CD14-positive monocyte (primary cell): ENCODE data around the gene CCNY. TPM values are rescaled to one million over a fixed set of nuclear protein-coding genes. Genes with fewer than 3 reads are reported as not detected.

Experiments used
- DNase-seq, 3 donors: peaks; one replicate each; pipeline ENCODE4 v3.0.0-alpha.2; 2011 to 2022
- H2AFZ ChIP-seq: 2 replicates; pipeline ENCODE4 v1.6.0; 2012; ENCODE audit warnings: mild to moderate bottlenecking, low read depth, low read length, inconsistent platforms; ENCODE audit not compliant: insufficient read depth, poor library complexity, severe bottlenecking
- H3K27ac ChIP-seq, 2 donors: 1 replicate in 1 of 2; 2 replicates in 1 of 2; pipeline ENCODE4 v1.5.1; 2012 to 2013; ENCODE audit warnings: low read length in 2 of 2, control low read depth in 1 of 2, inconsistent platforms in 1 of 2, low read depth in 1 of 2, mild to moderate bottlenecking in 1 of 2
- H3K27me3 ChIP-seq, 2 donors: one replicate each; pipeline versions ENCODE4 v1.6.0 to v1.6.1; 2011 to 2013; ENCODE audit warnings: low read length in 2 of 2; ENCODE audit not compliant: control insufficient read depth in 2 of 2, insufficient read depth in 2 of 2
- H3K36me3 ChIP-seq, 2 donors: replicated peaks in 1 of 2; 1 replicate in 1 of 2; 2 replicates in 1 of 2; pipeline versions ENCODE4 v1.5.1 to v1.6.1; 2012 to 2013; ENCODE audit warnings: low read length in 2 of 2, control low read depth in 1 of 2, inconsistent platforms in 1 of 2, mild to moderate bottlenecking in 1 of 2; ENCODE audit not compliant: insufficient read depth in 2 of 2, control insufficient read depth in 1 of 2
- H3K4me1 ChIP-seq, 2 donors: 1 replicate in 1 of 2; 2 replicates in 1 of 2; pipeline versions ENCODE4 v1.5.1 to v1.6.1; 2012 to 2013; ENCODE audit warnings: low read length in 2 of 2, control low read depth in 1 of 2, inconsistent platforms in 1 of 2, mild to moderate bottlenecking in 1 of 2, moderate library complexity in 1 of 2; ENCODE audit not compliant: insufficient read depth in 2 of 2, control insufficient read depth in 1 of 2
- H3K4me2 ChIP-seq: replicated peaks from 2 replicates; pipeline ENCODE3; 2012; ENCODE audit warnings: low read length, moderate library complexity, mild to moderate bottlenecking; ENCODE audit not compliant: poor library complexity, severe bottlenecking; ENCODE audit errors: extremely low read depth
- H3K4me3 ChIP-seq, 3 experiments: fragments of 200-600 bp in 1 of 3; sonication (generic) in 1 of 3; replicated peaks in 1 of 3; 1 replicate in 2 of 3; 2 replicates in 1 of 3; pipeline ENCODE4 v1.5.1; 2011 to 2013; ENCODE audit warnings: low read length in 3 of 3, mild to moderate bottlenecking in 3 of 3, control low read depth in 2 of 3, low read depth in 2 of 3, inconsistent platforms in 1 of 3, moderate library complexity in 1 of 3
- H3K79me2 ChIP-seq: 2 replicates; pipeline ENCODE4 v1.6.0; 2012; ENCODE audit warnings: mild to moderate bottlenecking, control low read depth, inconsistent platforms, low read length, moderate library complexity; ENCODE audit not compliant: insufficient read depth
- H3K9ac ChIP-seq: 2 replicates; pipeline ENCODE4 v1.6.0; 2017; ENCODE audit warnings: low read length, mild to moderate bottlenecking; ENCODE audit not compliant: insufficient read depth, poor library complexity, severe bottlenecking
- H3K9me3 ChIP-seq, 2 donors: replicated peaks in 1 of 2; 1 replicate in 1 of 2; 2 replicates in 1 of 2; pipeline versions ENCODE4 v1.5.1 to v1.6.1; 2012 to 2013; ENCODE audit warnings: low read length in 2 of 2, control low read depth in 1 of 2; ENCODE audit not compliant: control insufficient read depth in 1 of 2, insufficient read depth in 1 of 2
- H4K20me1 ChIP-seq: 2 replicates; pipeline ENCODE4 v1.6.0; 2012; ENCODE audit warnings: mild to moderate bottlenecking, low read length, control low read depth, moderate library complexity; ENCODE audit not compliant: insufficient read depth
- H3K27ac Mint-ChIP-seq, 7 donors: one replicate each; pipeline ENCODE4 v1.8.0; 2020; ENCODE audit warnings: mild to moderate bottlenecking in 7 of 7, mixed read lengths in 7 of 7, moderate library complexity in 6 of 7, inconsistent platforms in 2 of 7
- H3K27me3 Mint-ChIP-seq, 3 donors: one replicate each; pipeline ENCODE4 v1.8.0; 2021 to 2022; ENCODE audit warnings: low read depth in 3 of 3, mild to moderate bottlenecking in 3 of 3, mixed read lengths in 3 of 3, moderate library complexity in 3 of 3, inconsistent platforms in 1 of 3
- H3K36me3 Mint-ChIP-seq, 2 donors: one replicate each; pipeline ENCODE4 v1.8.0; 2020; ENCODE audit warnings: mixed read lengths in 2 of 2, inconsistent platforms in 1 of 2, mild to moderate bottlenecking in 1 of 2
- H3K4me1 Mint-ChIP-seq: one replicate; pipeline ENCODE4 v1.8.0; 2020; ENCODE audit warnings: mild to moderate bottlenecking, mixed read lengths
- H3K4me3 Mint-ChIP-seq, 2 donors: one replicate each; pipeline ENCODE4 v1.8.0; 2020; ENCODE audit warnings: mild to moderate bottlenecking in 2 of 2, mixed read lengths in 2 of 2, moderate library complexity in 1 of 2
- H3K9me3 Mint-ChIP-seq, 7 donors: one replicate each; pipeline ENCODE4 v1.8.0; 2020 to 2022; ENCODE audit warnings: mixed read lengths in 7 of 7, mild to moderate bottlenecking in 6 of 7, moderate library complexity in 6 of 7, inconsistent platforms in 2 of 7
- WGBS: methylation state at CpG from one replicate; pipeline ENCODE4 v1.1.5; 2013; ENCODE audit warnings: missing lambda C conversion rate; ENCODE audit not compliant: insufficient coverage; 5-methylcytosine and 5-hydroxymethylcytosine counted together
- intact Hi-C, 2 donors: fragments of 100-400 bp; cut with micrococcal nuclease; formaldehyde crosslinking; loops; one replicate each; pipeline versions ENCODE4 v1.15.0 to v1.15.1; 2023
- polyA plus RNA-seq, 3 donors: library from polyadenylated mRNA; depleted of rRNA in 1 of 3; unstranded in 2 of 3; stranded (reverse) in 1 of 3; fragments of 300-500 nt in 2 of 3; fragments of >200 nt in 1 of 3; fragmentation: Illumina TruSeq in 2 of 3; gene quantifications; 1 replicate in 2 of 3; 2 replicates in 1 of 3; pipeline ENCODE4 v1.2.3, GENCODE V29; 2012 to 2021
- TF ChIP-seq, protein P1 (sequence below): fragments of 200-600 bp; IDR thresholded peaks from one replicate; pipeline ENCODE4 v1.8.0; 2022; ENCODE audit warnings: antibody characterized with exemption, mild to moderate bottlenecking

Gene CCNY
- polyA plus RNA-seq, 3 donors, result 39.9 to 116 (median 64.8) TPM

DNA sequence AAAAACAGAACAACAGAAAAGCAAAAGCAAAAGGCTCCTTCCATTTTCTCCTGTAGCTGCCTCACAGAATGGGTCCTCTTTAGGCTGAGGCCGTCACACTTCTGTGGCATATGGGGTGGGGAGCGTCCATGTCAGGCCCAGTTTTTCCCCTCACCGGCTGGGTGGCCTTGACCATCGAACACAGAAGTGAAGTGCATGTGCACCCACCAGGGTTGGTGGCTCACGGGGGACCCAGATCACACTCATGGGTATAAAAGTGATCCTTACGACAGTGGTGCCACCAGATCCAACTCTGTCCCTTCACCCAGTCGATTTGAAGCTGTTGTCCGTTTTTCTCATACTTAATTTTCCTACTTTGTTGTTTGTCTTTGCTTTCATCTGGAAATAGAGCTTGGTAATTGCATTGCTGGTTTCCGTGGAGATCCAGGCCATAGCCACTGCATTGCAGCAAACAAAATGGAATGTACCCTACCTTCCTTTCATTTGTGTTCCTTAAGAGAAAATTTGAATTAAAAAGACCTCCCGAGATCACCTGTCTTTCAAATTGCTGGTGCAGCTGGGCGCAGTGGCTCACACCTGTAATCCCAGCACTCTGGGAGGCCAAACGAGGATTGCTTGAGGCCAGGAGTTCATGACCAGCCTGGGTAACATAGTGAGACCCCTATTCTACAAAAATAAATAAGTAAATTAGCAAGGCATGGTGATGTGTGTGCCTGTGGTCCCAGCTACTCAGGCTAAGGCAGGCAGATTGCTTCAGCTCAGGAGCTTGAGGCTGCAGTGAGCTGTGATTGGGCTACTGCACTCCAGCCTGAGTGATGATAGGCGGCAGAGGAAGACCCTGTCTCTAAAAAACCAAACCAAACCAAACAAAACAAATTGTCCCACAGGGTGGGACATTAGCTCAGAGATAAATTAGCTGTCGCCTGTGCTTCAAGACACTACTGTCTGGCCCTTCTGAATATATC lies 258.1 kb downstream of the CCNY start:
- Histone ChIP-seq H3K4me1 (no peaks in the 10 kb centered on the region), H3K27ac (no peak overlapping the region), H3K9ac (no peak overlapping the region), H3K36me3 (no peaks in the 10 kb centered on the region), H3K9me3 (peaks cover 19 to 25% of the 10 kb centered on the region in 2 donors), H3K4me2 (no peak overlapping the region), H3K79me2 (no peaks in the 10 kb centered on the region), H3K27me3 (no peaks in the 10 kb centered on the region), H4K20me1 (no peaks in the 10 kb centered on the region), H3K4me3 (no peak overlapping the region), H2AFZ (no peak overlapping the region)
- Mint-ChIP-seq H3K4me1 (peaks cover 2% of the 10 kb centered on the region), H3K36me3 (no peaks in the 10 kb centered on the region), H3K4me3 (no peak overlapping the region), H3K27me3 (peaks cover 4 to 7% (median 6%) of the 10 kb centered on the region in 3 donors), H3K27ac (peak overlapping the region in 1 of 7 donors; percentile 10), H3K9me3 (peaks cover 12 to 54% (median 24%) of the 10 kb centered on the region in 7 donors)
- DNase-seq, result no peak
- WGBS, result 83% methylated on average over 8 of the region's 14 CpGs
- intact Hi-C loops, result no loop called here
- TF ChIP-seq, protein P1, sequence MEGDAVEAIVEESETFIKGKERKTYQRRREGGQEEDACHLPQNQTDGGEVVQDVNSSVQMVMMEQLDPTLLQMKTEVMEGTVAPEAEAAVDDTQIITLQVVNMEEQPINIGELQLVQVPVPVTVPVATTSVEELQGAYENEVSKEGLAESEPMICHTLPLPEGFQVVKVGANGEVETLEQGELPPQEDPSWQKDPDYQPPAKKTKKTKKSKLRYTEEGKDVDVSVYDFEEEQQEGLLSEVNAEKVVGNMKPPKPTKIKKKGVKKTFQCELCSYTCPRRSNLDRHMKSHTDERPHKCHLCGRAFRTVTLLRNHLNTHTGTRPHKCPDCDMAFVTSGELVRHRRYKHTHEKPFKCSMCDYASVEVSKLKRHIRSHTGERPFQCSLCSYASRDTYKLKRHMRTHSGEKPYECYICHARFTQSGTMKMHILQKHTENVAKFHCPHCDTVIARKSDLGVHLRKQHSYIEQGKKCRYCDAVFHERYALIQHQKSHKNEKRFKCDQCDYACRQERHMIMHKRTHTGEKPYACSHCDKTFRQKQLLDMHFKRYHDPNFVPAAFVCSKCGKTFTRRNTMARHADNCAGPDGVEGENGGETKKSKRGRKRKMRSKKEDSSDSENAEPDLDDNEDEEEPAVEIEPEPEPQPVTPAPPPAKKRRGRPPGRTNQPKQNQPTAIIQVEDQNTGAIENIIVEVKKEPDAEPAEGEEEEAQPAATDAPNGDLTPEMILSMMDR, result no peak

DNA sequence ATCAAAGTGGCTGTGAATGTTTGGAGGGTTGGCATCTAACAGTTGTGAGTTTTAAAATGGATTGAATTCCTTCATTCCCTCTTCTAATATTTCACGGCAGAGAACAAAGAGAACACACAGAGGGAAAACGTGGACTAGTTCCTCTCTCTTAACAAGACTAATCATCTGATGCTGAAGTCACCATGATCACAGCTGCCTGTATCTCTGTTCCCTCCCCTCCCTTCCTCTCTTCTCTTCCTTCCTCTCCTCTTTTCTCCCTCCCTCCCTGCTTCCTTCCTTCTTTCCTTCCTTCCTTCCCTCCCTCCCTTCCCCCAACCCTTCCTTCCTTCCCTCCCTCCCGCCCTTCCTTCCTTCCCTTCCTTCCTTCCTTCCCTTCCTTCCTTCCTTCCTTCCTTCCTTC lies 258.8 kb downstream of the CCNY start:
- peaks cover 12 to 56% (median 25%) of the 10 kb centered on the region in 7 donors for H3K9me3 Mint-ChIP-seq
- H2AFZ ChIP-seq, result no peak overlapping the region
- 64% methylated on average over 2 of the region's 3 CpGs for WGBS
- intact Hi-C loops, result no loop called here
- H3K79me2 ChIP-seq, result no peaks in the 10 kb centered on the region
- peaks cover 2% of the 10 kb centered on the region for H3K4me1 Mint-ChIP-seq
- no peaks in the 10 kb centered on the region for H3K27me3 ChIP-seq
- no peaks in the 10 kb centered on the region for H3K36me3 Mint-ChIP-seq
- H3K4me1 ChIP-seq, result no peaks in the 10 kb centered on the region
- TF ChIP-seq, protein P1, result no peak
- H3K27ac ChIP-seq, result no peak overlapping the region
- H3K4me3 ChIP-seq, result no peak overlapping the region
- H3K4me3 Mint-ChIP-seq, result no peak overlapping the region
- no peak overlapping the region for H3K4me2 ChIP-seq
- no peaks in the 10 kb centered on the region for H4K20me1 ChIP-seq
- DNase-seq, result no peak
- no peak overlapping the region for H3K9ac ChIP-seq
- no peak overlapping the region for H3K27ac Mint-ChIP-seq
- peaks cover 6 to 8% (median 8%) of the 10 kb centered on the region in 3 donors for H3K27me3 Mint-ChIP-seq
- H3K36me3 ChIP-seq, result no peaks in the 10 kb centered on the region
- peaks cover 19 to 25% of the 10 kb centered on the region in 2 donors for H3K9me3 ChIP-seq
